ENCODE results near the gene LTBP3. TPM values are rescaled to one million over a fixed set of nuclear protein-coding genes. Genes with fewer than 3 reads are reported as not detected.

Gene LTBP3
- total and polyA plus RNA-seq, 9 of the 15 experiments (the other 6 are each of a cell fraction or from before 2014, with no cell fraction given): 0.06 to 20.5 (median 4.8) TPM

DNA sequence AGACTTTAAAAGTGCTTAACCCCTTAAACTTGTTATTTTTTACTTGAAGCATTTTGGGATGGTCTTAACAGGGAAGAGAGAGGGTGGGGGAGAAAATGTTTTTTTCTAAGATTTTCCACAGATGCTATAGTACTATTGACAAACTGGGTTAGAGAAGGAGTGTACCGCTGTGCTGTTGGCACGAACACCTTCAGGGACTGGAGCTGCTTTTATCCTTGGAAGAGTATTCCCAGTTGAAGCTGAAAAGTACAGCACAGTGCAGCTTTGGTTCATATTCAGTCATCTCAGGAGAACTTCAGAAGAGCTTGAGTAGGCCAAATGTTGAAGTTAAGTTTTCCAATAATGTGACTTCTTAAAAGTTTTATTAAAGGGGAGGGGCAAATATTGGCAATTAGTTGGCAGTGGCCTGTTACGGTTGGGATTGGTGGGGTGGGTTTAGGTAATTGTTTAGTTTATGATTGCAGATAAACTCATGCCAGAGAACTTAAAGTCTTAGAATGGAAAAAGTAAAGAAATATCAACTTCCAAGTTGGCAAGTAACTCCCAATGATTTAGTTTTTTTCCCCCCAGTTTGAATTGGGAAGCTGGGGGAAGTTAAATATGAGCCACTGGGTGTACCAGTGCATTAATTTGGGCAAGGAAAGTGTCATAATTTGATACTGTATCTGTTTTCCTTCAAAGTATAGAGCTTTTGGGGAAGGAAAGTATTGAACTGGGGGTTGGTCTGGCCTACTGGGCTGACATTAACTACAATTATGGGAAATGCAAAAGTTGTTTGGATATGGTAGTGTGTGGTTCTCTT, 56.5 kb downstream of the LTBP3 start (continued):
- TF ChIP-seq DACH1 (IDR thresholded peaks at IDR 0.05; ENCODE audit: partially characterized antibody) (no peak), STAT5B (CRISPR knock-in tag; IDR thresholded peaks at IDR 0.05) (no peak), HDAC8 (tag; IDR thresholded peaks at IDR 0.05) (no peak), ZNF766 (CRISPR knock-in tag; conservative IDR thresholded peaks at IDR 0.05) (no peak), ZNF253 (CRISPR knock-in tag; conservative IDR thresholded peaks at IDR 0.05) (0 out of 2 replicates have a peak, but pooled peaks have one; percentile 72), HLTF (IDR thresholded peaks at IDR 0.05) (no peak), SIN3A (IDR thresholded peaks at IDR 0.05; ENCODE audit: borderline replicate concordance in 2 of 2, control insufficient read depth in 1 of 2, low read depth in 2 of 2, low read length in 2 of 2) (peak in 1 of 2 experiments; percentile 39; a peak in 1 of 4 replicates), ZBTB1 (CRISPR knock-in tag; IDR thresholded peaks at IDR 0.05; ENCODE audit: borderline replicate concordance, low read depth) (peak; percentile 41; the same call in 1 of the 2 replicates), PRPF4 (IDR thresholded peaks at IDR 0.05; ENCODE audit: insufficient read depth, low read depth, low read length, poor library complexity, severe bottlenecking) (no peak), ZNF436 (CRISPR knock-in tag; IDR thresholded peaks at IDR 0.05) (peak; percentile 56), ZNF696 (CRISPR knock-in tag; conservative IDR thresholded peaks at IDR 0.05) (peak; percentile 68; the same call in 1 of the 2 replicates), SMAD1 (IDR thresholded peaks at IDR 0.05; ENCODE audit: low read depth, low read length, partially characterized antibody) (peak; percentile 92), STAT5A (IDR thresholded peaks at IDR 0.05; ENCODE audit: borderline replicate concordance, low read length) (0 out of 2 replicates have a peak, but pooled peaks have one; percentile 30), CHD1 (IDR thresholded peaks at IDR 0.05; ENCODE audit: low read length) (peak; percentile 93), JUNB (CRISPR knock-in tag; conservative IDR thresholded peaks at IDR 0.05) (no peak), RBFOX2 (IDR thresholded peaks at IDR 0.05; ENCODE audit: low read depth, low read length) (peak; percentile 68), TAL1 (IDR thresholded peaks at IDR 0.05) (no peak), SRF (CRISPR knock-in tag; IDR thresholded peaks at IDR 0.05) (peak in 1 of 2 experiments; percentile 9; a peak in 1 of 4 replicates), MEF2A (IDR thresholded peaks at IDR 0.05; ENCODE audit: control insufficient read depth, low read depth, low read length) (peak; percentile 17; the same call in 1 of the 2 replicates), POLR2AphosphoS2 (IDR thresholded peaks at IDR 0.05; ENCODE audit: low read length) (peak; percentile 95), TBP (optimal IDR thresholded peaks at IDR 0.05; ENCODE audit: low read depth, low read length) (no peak)
- TF ChIP-seq, protein P1, sequence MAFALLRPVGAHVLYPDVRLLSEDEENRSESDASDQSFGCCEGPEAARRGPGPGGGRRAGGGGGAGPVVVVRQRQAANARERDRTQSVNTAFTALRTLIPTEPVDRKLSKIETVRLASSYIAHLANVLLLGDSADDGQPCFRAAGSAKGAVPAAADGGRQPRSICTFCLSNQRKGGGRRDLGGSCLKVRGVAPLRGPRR (CRISPR knock-in tag; IDR thresholded peaks at IDR 0.05): no peak
- TF ChIP-seq, protein P2, sequence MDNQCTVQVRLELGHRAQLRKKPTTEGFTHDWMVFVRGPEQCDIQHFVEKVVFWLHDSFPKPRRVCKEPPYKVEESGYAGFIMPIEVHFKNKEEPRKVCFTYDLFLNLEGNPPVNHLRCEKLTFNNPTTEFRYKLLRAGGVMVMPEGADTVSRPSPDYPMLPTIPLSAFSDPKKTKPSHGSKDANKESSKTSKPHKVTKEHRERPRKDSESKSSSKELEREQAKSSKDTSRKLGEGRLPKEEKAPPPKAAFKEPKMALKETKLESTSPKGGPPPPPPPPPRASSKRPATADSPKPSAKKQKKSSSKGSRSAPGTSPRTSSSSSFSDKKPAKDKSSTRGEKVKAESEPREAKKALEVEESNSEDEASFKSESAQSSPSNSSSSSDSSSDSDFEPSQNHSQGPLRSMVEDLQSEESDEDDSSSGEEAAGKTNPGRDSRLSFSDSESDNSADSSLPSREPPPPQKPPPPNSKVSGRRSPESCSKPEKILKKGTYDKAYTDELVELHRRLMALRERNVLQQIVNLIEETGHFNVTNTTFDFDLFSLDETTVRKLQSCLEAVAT (IDR thresholded peaks at IDR 0.05): peak; percentile 96 to 99
- TF ChIP-seq, protein P3, sequence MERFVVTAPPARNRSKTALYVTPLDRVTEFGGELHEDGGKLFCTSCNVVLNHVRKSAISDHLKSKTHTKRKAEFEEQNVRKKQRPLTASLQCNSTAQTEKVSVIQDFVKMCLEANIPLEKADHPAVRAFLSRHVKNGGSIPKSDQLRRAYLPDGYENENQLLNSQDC (CRISPR knock-in tag; IDR thresholded peaks at IDR 0.05): peak; percentile 3; the same call in 1 of the 2 replicates
- TF ChIP-seq, protein P4, sequence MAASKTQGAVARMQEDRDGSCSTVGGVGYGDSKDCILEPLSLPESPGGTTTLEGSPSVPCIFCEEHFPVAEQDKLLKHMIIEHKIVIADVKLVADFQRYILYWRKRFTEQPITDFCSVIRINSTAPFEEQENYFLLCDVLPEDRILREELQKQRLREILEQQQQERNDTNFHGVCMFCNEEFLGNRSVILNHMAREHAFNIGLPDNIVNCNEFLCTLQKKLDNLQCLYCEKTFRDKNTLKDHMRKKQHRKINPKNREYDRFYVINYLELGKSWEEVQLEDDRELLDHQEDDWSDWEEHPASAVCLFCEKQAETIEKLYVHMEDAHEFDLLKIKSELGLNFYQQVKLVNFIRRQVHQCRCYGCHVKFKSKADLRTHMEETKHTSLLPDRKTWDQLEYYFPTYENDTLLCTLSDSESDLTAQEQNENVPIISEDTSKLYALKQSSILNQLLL (CRISPR knock-in tag; IDR thresholded peaks at IDR 0.05; ENCODE audit: borderline replicate concordance): no peak
